Activated naive CD8-positive, alpha-beta T cell treated with anti-CD3 and anti-CD28 coated beads, Interleukin-2, amount 50 U/mL, for 16 hours (primary cell): ENCODE measurements around the gene GGT6.
"Not testable (repeated sequence)": the region's sequence is repeated elsewhere in the genome, so short reads cannot be mapped to it uniquely, and the experiment has no call there.

Experiments used
- DNase-seq: peaks from one replicate; pipeline ENCODE4 v3.0.0-alpha.2; 2020; ENCODE audit warnings: low read depth, low spot score

The GGT6 gene

GRCh38 chr17:4591529-4591928 lies 31.2 kb upstream of the GGT6 start:
- no peak for DNase-seq

DNA sequence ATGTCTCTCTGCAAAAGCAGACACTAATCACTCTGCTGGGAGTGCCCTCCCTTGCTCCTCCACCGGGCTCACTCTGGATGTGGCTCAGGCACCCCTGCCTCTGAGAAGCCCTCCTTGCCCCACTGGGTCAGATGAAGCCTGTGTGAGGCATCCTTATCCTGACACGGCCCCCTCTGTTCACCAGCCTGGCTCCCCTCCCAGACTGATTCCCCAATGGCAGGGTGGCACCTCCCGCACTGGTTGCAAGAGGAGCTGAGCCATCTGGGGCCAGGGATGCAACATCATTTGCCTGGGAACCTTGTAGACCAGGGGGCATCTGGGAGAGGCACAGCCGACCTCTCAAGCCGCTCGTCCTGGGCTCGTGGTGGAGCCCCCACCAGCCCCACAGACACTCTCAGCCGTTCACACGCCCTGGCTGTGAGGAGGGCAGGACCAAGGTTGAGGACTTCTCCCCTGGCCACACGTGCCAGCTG lies 30.6 kb upstream of the GGT6 start:
- DNase-seq = no peak

DNA sequence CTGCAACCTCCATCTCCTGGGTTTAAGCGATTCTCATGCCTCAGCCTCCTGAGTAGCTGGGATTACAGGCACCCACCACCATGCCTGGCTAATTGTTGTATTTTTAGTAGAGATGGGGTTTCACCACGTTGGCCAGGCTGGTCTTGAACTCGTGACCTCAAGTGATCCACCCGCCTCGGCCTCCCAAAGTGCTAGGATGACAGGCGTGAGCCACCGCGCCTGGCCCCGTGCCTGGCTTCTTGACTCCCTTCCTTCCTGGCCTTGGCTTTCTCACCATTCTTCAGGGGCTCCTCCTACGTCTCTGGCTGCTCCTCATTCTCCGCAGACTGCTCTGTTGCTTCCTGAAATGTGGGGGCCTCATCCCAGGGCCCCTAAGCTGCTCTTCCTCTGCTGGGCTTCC lies 29.7 kb upstream of the GGT6 start:
- DNase-seq = not testable (repeated sequence)

- DNase-seq = no peak
Measured at GRCh38 chr17:4588898-4589625, 28.7 kb upstream of the GGT6 start.

- no peak for DNase-seq
Measured at GRCh38 chr17:4588391-4588790, 28.0 kb upstream of the GGT6 start.

DNA sequence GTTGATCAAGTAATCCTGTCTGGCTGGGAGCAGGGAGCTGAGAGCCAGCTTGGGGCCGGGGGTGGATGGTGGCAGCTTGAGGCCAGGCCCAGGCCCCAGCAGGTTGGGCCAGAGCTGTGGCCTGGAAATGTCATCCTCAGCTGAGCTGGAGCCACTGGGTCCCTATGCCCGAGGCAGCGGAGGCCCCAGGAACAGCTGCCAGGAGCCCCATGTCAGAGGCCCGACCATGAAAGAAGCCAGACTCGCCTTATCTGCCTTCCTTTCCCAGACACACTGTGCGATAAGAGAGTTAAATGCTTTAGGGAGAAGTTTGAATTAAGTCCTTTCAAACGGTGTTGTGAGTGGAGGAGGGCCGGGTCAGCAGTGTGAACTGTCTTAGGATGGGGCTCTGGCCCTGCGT lies 27.4 kb upstream of the GGT6 start:
- no peak for DNase-seq

GRCh38 chr17:4587195-4587594 lies 26.8 kb upstream of the GGT6 start:
- no peak for DNase-seq

- no peak for DNase-seq
Measured at GRCh38 chr17:4586043-4586442, 25.7 kb upstream of the GGT6 start.

GRCh38 chr17:4585638-4585994 lies 25.2 kb upstream of the GGT6 start:
- DNase-seq = no peak

DNA sequence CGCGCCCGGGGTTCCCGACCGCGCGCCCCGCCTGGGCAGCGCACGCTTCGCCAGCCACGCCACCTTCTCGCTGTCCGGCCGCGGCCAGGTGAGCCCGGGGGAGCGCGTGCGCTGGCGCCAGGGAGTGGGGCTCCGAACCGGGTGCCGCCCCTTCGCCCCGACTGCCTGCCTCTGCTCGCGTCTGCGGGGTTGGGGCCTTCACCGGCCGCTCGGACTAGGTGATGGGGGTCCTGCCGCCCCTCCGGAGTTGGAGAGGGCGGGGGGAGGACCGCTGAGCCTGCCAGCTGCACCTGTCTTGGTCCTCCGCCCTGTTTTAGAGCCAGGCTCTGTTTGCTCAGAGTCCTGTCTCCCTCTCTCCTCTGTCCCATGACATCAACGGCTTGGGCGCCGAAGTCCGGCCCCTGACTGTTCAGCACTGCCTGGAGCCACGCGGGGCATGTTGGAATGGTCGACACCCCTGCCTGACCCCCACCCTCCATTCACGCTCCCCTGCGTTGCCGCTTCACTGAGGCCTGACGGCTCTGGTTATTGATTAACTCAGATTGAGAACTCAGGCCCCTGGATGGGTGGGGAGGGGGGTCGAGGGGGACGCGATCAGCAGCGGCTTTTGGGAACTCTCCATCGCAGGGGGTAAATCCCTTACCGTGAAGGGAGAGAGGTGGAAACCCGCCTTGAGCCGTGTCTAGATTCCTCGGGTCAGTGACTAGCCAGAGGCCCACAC lies 24.7 kb upstream of the GGT6 start:
- no peak for DNase-seq

DNA sequence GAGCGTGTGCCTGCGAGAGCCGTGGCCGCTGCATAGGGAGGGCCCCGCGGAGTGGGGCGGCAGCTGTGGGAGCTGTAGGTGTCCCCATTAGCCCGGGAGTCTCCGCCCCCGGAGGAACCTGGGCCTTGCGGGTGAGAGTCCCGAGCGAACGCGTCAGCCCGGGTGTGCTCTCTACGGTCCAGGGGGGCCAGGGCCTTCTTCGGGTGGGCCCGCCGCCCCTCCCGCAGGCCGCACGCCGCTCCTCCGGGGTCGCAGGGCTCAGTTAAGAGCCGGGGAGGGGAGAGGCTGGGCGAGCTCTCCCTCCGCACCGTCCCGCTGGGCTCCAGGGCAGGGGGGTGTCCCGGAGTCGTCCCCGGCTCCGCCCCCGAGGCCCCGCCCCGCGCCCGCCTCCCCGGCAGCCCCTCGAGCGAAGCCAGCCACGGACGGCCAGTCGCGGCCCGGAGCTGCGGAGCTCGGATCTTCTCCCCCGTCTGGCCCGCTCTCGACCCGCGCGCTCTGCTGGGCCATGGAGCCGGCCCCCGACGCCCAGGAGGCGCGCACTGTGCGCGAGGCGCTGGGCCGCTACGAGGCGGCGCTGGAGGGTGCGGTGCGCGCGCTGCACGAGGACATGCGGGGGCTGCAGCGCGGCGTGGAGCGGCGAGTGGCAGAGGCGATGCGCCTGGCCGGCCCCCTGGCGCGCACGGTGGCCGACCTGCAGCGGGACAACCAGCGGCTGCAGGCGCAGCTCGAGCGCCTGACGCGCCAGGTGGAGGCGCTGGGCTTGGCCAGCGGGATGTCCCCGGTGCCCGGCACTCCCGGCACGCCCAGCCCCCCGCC lies 23.9 kb upstream of the GGT6 start, which contains the start of gene SMTNL2:
Gene SMTNL2 (plus strand): TSS at position 429 of the 816 bp plus-strand sequence. CDS start 77 bp downstream, at position 506.
- no peak for DNase-seq

- no peak for DNase-seq
Measured at GRCh38 chr17:4583782-4584100, 23.4 kb upstream of the GGT6 start.

DNA sequence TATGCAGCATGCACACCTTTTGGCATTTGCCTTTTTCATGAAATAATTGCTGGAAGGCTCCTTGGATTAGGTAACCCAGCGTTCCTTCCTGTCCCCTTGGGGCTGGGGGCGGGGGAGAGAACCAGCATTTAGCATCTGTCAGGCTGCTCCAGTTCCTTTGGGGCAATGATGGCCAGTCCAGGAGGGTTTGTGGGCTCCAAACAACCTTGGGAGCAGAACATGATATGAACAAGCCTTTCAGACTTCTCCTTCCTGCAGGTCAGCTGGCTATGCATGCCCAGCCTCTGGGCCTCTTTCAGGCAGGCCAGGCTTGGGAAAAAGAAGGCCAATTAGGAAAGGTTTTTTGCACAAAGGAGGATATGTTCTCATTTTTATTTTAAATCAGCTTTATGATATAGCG lies 22.8 kb upstream of the GGT6 start:
- no peak for DNase-seq

DNA sequence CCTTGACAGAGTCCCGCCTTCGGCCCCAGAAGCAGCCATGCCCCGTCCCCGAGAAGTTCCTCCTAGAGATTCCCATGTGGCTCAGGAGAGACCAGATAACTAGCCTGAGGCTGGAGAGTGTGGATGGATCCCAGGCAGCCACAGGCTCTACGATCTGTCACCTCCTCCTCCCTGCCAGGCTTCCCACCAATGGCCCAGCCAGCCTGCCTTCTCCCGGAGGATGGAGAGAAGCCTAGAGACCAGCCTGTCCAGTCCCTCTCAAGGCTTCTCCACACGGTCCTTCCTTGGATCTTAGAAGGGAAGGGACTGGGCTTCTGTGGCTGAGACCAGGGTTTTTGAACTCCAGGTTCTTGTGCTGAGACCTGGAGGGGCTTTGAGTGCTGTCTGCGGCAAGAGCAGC lies 22.3 kb upstream of the GGT6 start:
- DNase-seq = no peak

- DNase-seq = no peak
Measured at GRCh38 chr17:4582101-4582501, 21.7 kb upstream of the GGT6 start.

- DNase-seq = no peak
Measured at GRCh38 chr17:4580291-4580690, 19.9 kb upstream of the GGT6 start.

GRCh38 chr17:4579678-4580077 lies 19.3 kb upstream of the GGT6 start:
- DNase-seq = no peak

GRCh38 chr17:4578349-4578748 lies 18.0 kb upstream of the GGT6 start:
- DNase-seq = not testable (repeated sequence)

GRCh38 chr17:4577386-4577993 lies 17.1 kb upstream of the GGT6 start:
- no peak for DNase-seq

- no peak for DNase-seq
Measured at GRCh38 chr17:4576729-4577322, 16.4 kb upstream of the GGT6 start.

GRCh38 chr17:4576161-4576558 lies 15.8 kb upstream of the GGT6 start:
- no peak for DNase-seq
